ENCODE measurements around the gene DNAH17.

DNAH17 gene

GRCh38 chr17:78577296-78577695 lies at the start of gene DNAH17:
DNAH17 (minus strand) TSS chr17:78577396; CDS start chr17:78575057, 2,339 bp downstream.
- DNase-seq (ENCODE audit: low read depth), result no peak

GRCh38 chr17:78624324-78625151 lies 47.3 kb upstream of the DNAH17 start:
- DNase-seq (ENCODE audit: low read depth), result no peak

- DNase-seq (ENCODE audit: low read depth), result no peak
Observed at GRCh38 chr17:78623541-78623940, 46.3 kb upstream of the DNAH17 start.

- no peak for DNase-seq (ENCODE audit: low read depth)
Observed at GRCh38 chr17:78622491-78623265, 45.5 kb upstream of the DNAH17 start.

- DNase-seq (ENCODE audit: low read depth), result no peak
Observed at GRCh38 chr17:78621720-78622490, 44.7 kb upstream of the DNAH17 start.

GRCh38 chr17:78620099-78620498 lies 42.9 kb upstream of the DNAH17 start:
- no peak for DNase-seq (ENCODE audit: low read depth)

- DNase-seq (ENCODE audit: low read depth), result no peak
Observed at GRCh38 chr17:78619334-78619733, 42.1 kb upstream of the DNAH17 start.

- no peak for DNase-seq (ENCODE audit: low read depth)
Observed at GRCh38 chr17:78618264-78619066, 41.3 kb upstream of the DNAH17 start.

GRCh38 chr17:78617511-78618061 lies 40.4 kb upstream of the DNAH17 start:
- DNase-seq (ENCODE audit: low read depth), result no peak

- DNase-seq (ENCODE audit: low read depth), result no peak
Observed at GRCh38 chr17:78616946-78617345, 39.8 kb upstream of the DNAH17 start.

- no peak for DNase-seq (ENCODE audit: low read depth)
Observed at GRCh38 chr17:78615631-78616030, 38.4 kb upstream of the DNAH17 start.

GRCh38 chr17:78613416-78613815 lies 36.2 kb upstream of the DNAH17 start:
- DNase-seq (ENCODE audit: low read depth), result no peak

GRCh38 chr17:78611607-78612006 lies 34.4 kb upstream of the DNAH17 start:
- no peak for DNase-seq (ENCODE audit: low read depth)

- no peak for DNase-seq (ENCODE audit: low read depth)
Observed at GRCh38 chr17:78610951-78611511, 33.8 kb upstream of the DNAH17 start.

GRCh38 chr17:78609191-78609641 lies 32.0 kb upstream of the DNAH17 start:
- no peak for DNase-seq (ENCODE audit: low read depth)

- DNase-seq (ENCODE audit: low read depth), result no peak
Observed at GRCh38 chr17:78608804-78609186, 31.6 kb upstream of the DNAH17 start.

GRCh38 chr17:78608122-78608803 lies 31.1 kb upstream of the DNAH17 start:
- no peak for DNase-seq (ENCODE audit: low read depth)

GRCh38 chr17:78607038-78607437 lies 29.8 kb upstream of the DNAH17 start:
- no peak for DNase-seq (ENCODE audit: low read depth)

GRCh38 chr17:78605886-78606285 lies 28.7 kb upstream of the DNAH17 start:
- DNase-seq (ENCODE audit: low read depth), result no peak

GRCh38 chr17:78605429-78605828 lies 28.2 kb upstream of the DNAH17 start:
- no peak for DNase-seq (ENCODE audit: low read depth)

All from activated gamma-delta T cell treated with anti-CD3 and anti-CD28 coated beads, Interleukin-2, amount 50 U/mL, for 16 hours (primary cell).